SHP77 treated with DMSO at 0.1 percent for 48 hours (cell line): ENCODE results near the gene PDE11A.

Experiments
- DNase-seq: peaks from one replicate; lab custom pipeline; 2025; lab: John Stamatoyannopoulos, UW

Gene PDE11A

GRCh38 chr2:177692783-177693269, 379.8 kb downstream of the PDE11A start:
- DNase-seq = no peak

GRCh38 chr2:177692042-177692782, 380.4 kb downstream of the PDE11A start:
- no peak for DNase-seq

GRCh38 chr2:177691177-177691576, 381.4 kb downstream of the PDE11A start:
- DNase-seq = no peak

- no peak for DNase-seq
Observed at GRCh38 chr2:177689623-177690022, 383.0 kb downstream of the PDE11A start.

- DNase-seq = no peak
Observed at GRCh38 chr2:177688844-177689243, 383.7 kb downstream of the PDE11A start.

GRCh38 chr2:177683661-177684069, 388.9 kb downstream of the PDE11A start:
- no peak for DNase-seq

GRCh38 chr2:177682836-177683660, 389.5 kb downstream of the PDE11A start:
- no peak for DNase-seq

GRCh38 chr2:177682006-177682405, 390.6 kb downstream of the PDE11A start:
- DNase-seq = no peak

GRCh38 chr2:177680866-177681712, 391.5 kb downstream of the PDE11A start:
- DNase-seq = no peak

GRCh38 chr2:177679611-177680605, 392.7 kb downstream of the PDE11A start:
- no peak for DNase-seq

- DNase-seq = no peak
Observed at GRCh38 chr2:177678939-177679338, 393.6 kb downstream of the PDE11A start.

- DNase-seq = no peak
Observed at GRCh38 chr2:177676636-177677035, 395.9 kb downstream of the PDE11A start.

GRCh38 chr2:177675825-177676224, 396.8 kb downstream of the PDE11A start:
- DNase-seq = no peak

GRCh38 chr2:177675350-177675821, 397.2 kb downstream of the PDE11A start:
- DNase-seq = no peak

- DNase-seq = no peak
Observed at GRCh38 chr2:177673602-177674595, 398.7 kb downstream of the PDE11A start.

GRCh38 chr2:177671662-177672061, 400.9 kb downstream of the PDE11A start:
- DNase-seq = no peak

- DNase-seq = no peak
Observed at GRCh38 chr2:177670791-177671535, 401.6 kb downstream of the PDE11A start.

GRCh38 chr2:177669625-177670330, 402.8 kb downstream of the PDE11A start:
- DNase-seq = no peak
